Mesodermal cell (in vitro differentiated cells): Measurements from ENCODE around the gene RBFA. TPM values are rescaled to one million over a fixed set of nuclear protein-coding genes. Genes with fewer than 3 reads are reported as not detected.
"Not testable (repeated sequence)": the region's sequence is repeated elsewhere in the genome, so short reads cannot be mapped to it uniquely, and the experiment has no call there.

Experiments
- H3K27ac ChIP-seq: 2 replicates; pipeline ENCODE4 v1.7.0; 2013; ENCODE audit warnings: mild to moderate bottlenecking, low read depth, low read length, moderate library complexity; ENCODE audit not compliant: severe bottlenecking
- H3K36me3 ChIP-seq: 2 replicates; pipeline ENCODE4 v1.7.1; 2013; ENCODE audit warnings: mild to moderate bottlenecking, low read length, moderate library complexity; ENCODE audit not compliant: control insufficient read depth, insufficient read depth
- H3K4me1 ChIP-seq: one replicate; pipeline ENCODE4 v1.7.1; 2013; ENCODE audit warnings: mild to moderate bottlenecking, low read length; ENCODE audit not compliant: insufficient read depth, control insufficient read depth, poor library complexity, severe bottlenecking
- H3K4me3 ChIP-seq: 2 replicates; pipeline ENCODE4 v1.7.0; 2013; ENCODE audit warnings: low read length, control low read depth, mild to moderate bottlenecking; ENCODE audit not compliant: insufficient read depth, poor library complexity, severe bottlenecking; ENCODE audit errors: extremely low read depth
- H3K9me3 ChIP-seq: 2 replicates; pipeline ENCODE4 v1.7.1; 2013; ENCODE audit warnings: mild to moderate bottlenecking, low read length, moderate library complexity; ENCODE audit not compliant: control insufficient read depth
- WGBS, 2 experiments: methylation state at CpG; one replicate each; pipeline ENCODE4 v1.1.5; 2013; ENCODE audit warnings: missing lambda C conversion rate in 2 of 2; ENCODE audit not compliant: insufficient coverage in 2 of 2; 5-methylcytosine and 5-hydroxymethylcytosine counted together
- polyA plus RNA-seq, 2 experiments: library from polyadenylated mRNA; stranded (reverse); fragments of 50-300 nt; gene quantifications; one replicate each; pipeline ENCODE4 v1.2.3, GENCODE V29; 2013

RBFA gene
- 37.5 TPM for polyA plus RNA-seq (2013, experiment 1 of 2)
- 42.8 TPM for polyA plus RNA-seq (2013, experiment 2 of 2)

GRCh38 chr18:80034068-80034851 lies at the start of gene RBFA:
TSS of gene RBFA (plus strand) at chr18:80034434. CDS start at chr18:80034496, 62 bp downstream.
- no peaks in the 10 kb centered on the region for H3K9me3 ChIP-seq
- peaks cover 24% of the 10 kb centered on the region for H3K36me3 ChIP-seq
- peak within 1 kb of the TSS; percentile 94 for H3K27ac ChIP-seq
- H3K4me3 ChIP-seq, result peak within 1 kb of the TSS; percentile 72
- 0% methylated on average over 44 to 71 of the region's 99 CpGs for WGBS, 2 experiments
- H3K4me1 ChIP-seq, result peaks cover 4% of the 10 kb centered on the region

GRCh38 chr18:79985172-79985571 lies 49.1 kb upstream of the RBFA start:
- H3K9me3 ChIP-seq, result no peaks in the 10 kb centered on the region
- no peaks in the 10 kb centered on the region for H3K4me1 ChIP-seq
- WGBS, 2 experiments, result 96 to 97% methylated on average over 12 of the region's 12 CpGs
- no peak overlapping the region for H3K4me3 ChIP-seq
- H3K36me3 ChIP-seq, result peaks cover 57% of the 10 kb centered on the region
- H3K27ac ChIP-seq, result no peak overlapping the region

- Histone ChIP-seq H3K9me3 (no peaks in the 10 kb centered on the region), H3K4me3 (peak overlapping the region; percentile 82), H3K36me3 (peaks cover 47% of the 10 kb centered on the region), H3K4me1 (no peaks in the 10 kb centered on the region), H3K27ac (no peak overlapping the region)
- 52 to 77% methylated on average over 4 to 6 of the region's 7 CpGs for WGBS, 2 experiments
These were observed 47.5 kb upstream of the RBFA start for GRCh38 chr18:79986726-79987125.

- Histone ChIP-seq H3K36me3 (peaks cover 41% of the 10 kb centered on the region), H3K27ac (peak overlapping the region; percentile 87), H3K9me3 (no peaks in the 10 kb centered on the region), H3K4me1 (peaks cover 3% of the 10 kb centered on the region), H3K4me3 (peak overlapping the region; percentile 82)
- WGBS, 2 experiments, result 0 to 11% methylated on average over 1 to 5 of the region's 6 CpGs
These were observed 46.7 kb upstream of the RBFA start for GRCh38 chr18:79987566-79987965.

- 0% methylated on average over 35 to 45 of the region's 48 CpGs for WGBS, 2 experiments
- Histone ChIP-seq H3K36me3 (peaks cover 36% of the 10 kb centered on the region), H3K4me3 (peak overlapping the region; percentile 82), H3K27ac (peak overlapping the region; percentile 87), H3K4me1 (peaks cover 4% of the 10 kb centered on the region), H3K9me3 (no peaks in the 10 kb centered on the region)
These were observed 46.2 kb upstream of the RBFA start for GRCh38 chr18:79988071-79988450.

- H3K4me3 ChIP-seq, result peak within 1 kb of the TSS; percentile 82
- H3K9me3 ChIP-seq, result no peaks in the 10 kb centered on the region
- peaks cover 30% of the 10 kb centered on the region for H3K36me3 ChIP-seq
- H3K4me1 ChIP-seq, result peaks cover 4% of the 10 kb centered on the region
- WGBS, 2 experiments, result 2% methylated on average over 61 to 62 of the region's 71 CpGs
- peak within 1 kb of the TSS; percentile 87 for H3K27ac ChIP-seq
These were observed 45.6 kb upstream of the RBFA start, which contains the start of gene TXNL4A for GRCh38 chr18:79988451-79989194. TSS of gene TXNL4A (minus strand) at chr18:79988563. CDS start at chr18:79988392, 171 bp downstream.

GRCh38 chr18:79989195-79989497 lies 45.1 kb upstream of the RBFA start:
- 88% methylated on average over 12 to 13 of the region's 14 CpGs for WGBS, 2 experiments
- peak overlapping the region; percentile 82 for H3K4me3 ChIP-seq
- no peak overlapping the region for H3K27ac ChIP-seq
- H3K4me1 ChIP-seq, result peaks cover 4% of the 10 kb centered on the region
- H3K36me3 ChIP-seq, result peaks cover 25% of the 10 kb centered on the region
- H3K9me3 ChIP-seq, result no peaks in the 10 kb centered on the region

GRCh38 chr18:79991494-79991893 lies 42.7 kb upstream of the RBFA start:
- H3K9me3 ChIP-seq, result no peaks in the 10 kb centered on the region
- WGBS, 2 experiments, result 92 to 93% methylated on average over 1 to 2 of the region's 2 CpGs
- H3K4me1 ChIP-seq, result peaks cover 4% of the 10 kb centered on the region
- no peak overlapping the region for H3K4me3 ChIP-seq
- H3K27ac ChIP-seq, result no peak overlapping the region
- peaks cover 3% of the 10 kb centered on the region for H3K36me3 ChIP-seq

- H3K36me3 ChIP-seq, H3K27ac ChIP-seq, H3K4me1 ChIP-seq, H3K4me3 ChIP-seq: not testable (repeated sequence)
- 90 to 91% methylated on average over 1 of the region's 2 CpGs for WGBS, 2 experiments
- H3K9me3 ChIP-seq, result peaks cover 20% of the 10 kb centered on the region
These were observed 34.5 kb upstream of the RBFA start for GRCh38 chr18:79999701-80000100.

- 65 to 67% methylated on average over 3 of the region's 3 CpGs for WGBS, 2 experiments
- H3K36me3 ChIP-seq, result no peaks in the 10 kb centered on the region
- H3K9me3 ChIP-seq, result peaks cover 20% of the 10 kb centered on the region
- no peak overlapping the region for H3K4me3 ChIP-seq
- no peaks in the 10 kb centered on the region for H3K4me1 ChIP-seq
- no peak overlapping the region for H3K27ac ChIP-seq
These were observed 33.4 kb upstream of the RBFA start for GRCh38 chr18:80000877-80001276.

- Histone ChIP-seq H3K4me1 (no peaks in the 10 kb centered on the region), H3K36me3 (no peaks in the 10 kb centered on the region), H3K9me3 (peaks cover 20% of the 10 kb centered on the region), H3K4me3 (no peak overlapping the region), H3K27ac (no peak overlapping the region)
- 95 to 100% methylated on average over 4 of the region's 5 CpGs for WGBS, 2 experiments
These were observed 31.8 kb upstream of the RBFA start for GRCh38 chr18:80002468-80002867.
